ENCODE results near the gene TRUB2. TPM values are rescaled to one million over a fixed set of nuclear protein-coding genes. Genes with fewer than 3 reads are reported as not detected.

TRUB2 gene
- total and polyA plus RNA-seq, 2 donors (not counting 1 experiment from before 2014, with no cell fraction given) = 7.6 to 21.5 TPM

GRCh38 chr9:128265348-128265847 is 56.8 kb downstream of the TRUB2 start:
- WGBS (ENCODE audit: insufficient coverage) = 94% methylated on average over 10 of the region's 10 CpGs
- CTCF ChIA-PET = no interaction called here
- intact Hi-C loops (cut with micrococcal nuclease) = no loop called here
- Histone ChIP-seq H3K27me3 (replicated peaks in 1 of 4; ENCODE audit: control extremely low read depth in 1 of 4, control insufficient read depth in 3 of 4, insufficient read depth in 4 of 4, low read length in 3 of 4) (no peaks in the 10 kb centered on the region), H3K4me2 (replicated peaks; ENCODE audit: low read depth, low read length, poor library complexity, severe bottlenecking) (no peak overlapping the region), H2AFZ (ENCODE audit: insufficient read depth, low read depth, low read length, poor library complexity, severe bottlenecking) (no peak overlapping the region), H3K27ac (ENCODE audit: low read length in 2 of 2) (no peak overlapping the region), H4K20me1 (ENCODE audit: control insufficient read depth, insufficient read depth, low read length, poor library complexity, severe bottlenecking) (no peaks in the 10 kb centered on the region), H3K9ac (ENCODE audit: low read length) (no peak overlapping the region), H3K4me3 (ENCODE audit: control extremely low read depth in 1 of 5, extremely low read depth in 1 of 5, insufficient read depth in 1 of 5, low read depth in 2 of 5, low read length in 4 of 5) (no peak overlapping the region), H3K36me3 (replicated peaks in 1 of 2; ENCODE audit: control extremely low read depth in 1 of 2, control insufficient read depth in 1 of 2, extremely low read depth in 1 of 2, insufficient read depth in 2 of 2, low read length in 1 of 2) (peaks cover 0 to 42% of the 10 kb centered on the region in 2 experiments), H3K4me1 (ENCODE audit: control insufficient read depth in 2 of 2, insufficient read depth in 2 of 2, low read length in 2 of 2) (no peaks in the 10 kb centered on the region), H3K79me2 (ENCODE audit: control insufficient read depth, insufficient read depth, low read length) (no peaks in the 10 kb centered on the region), H3K9me3 (ENCODE audit: control extremely low read depth in 1 of 3, control insufficient read depth in 2 of 3, insufficient read depth in 1 of 3, low read length in 2 of 3) (no peaks in the 10 kb centered on the region)
- no peak for ATAC-seq (ENCODE audit: low read depth)
- no peaks in the 10 kb centered on the region for H3K9me3 Mint-ChIP-seq (ENCODE audit: insufficient read depth)
- POLR2A ChIA-PET = no interaction called here
- no peaks in the 10 kb centered on the region for H3K4me1 Mint-ChIP-seq
- no peaks in the 10 kb centered on the region for H3K27me3 Mint-ChIP-seq
- no peak for DNase-seq
- TF ChIP-seq EZH2 (IDR thresholded peaks at IDR 0.05; ENCODE audit: borderline replicate concordance, insufficient read depth, low read depth, low read length, poor library complexity, severe bottlenecking) (no peak), CTCF (IDR thresholded peaks at IDR 0.05) (no peak)
- H3K27ac Mint-ChIP-seq = no peak overlapping the region
- no peak overlapping the region for H3K4me3 Mint-ChIP-seq

- Histone ChIP-seq H2AFZ (ENCODE audit: insufficient read depth, low read depth, low read length, poor library complexity, severe bottlenecking) (no peak overlapping the region), H3K4me3 (ENCODE audit: control extremely low read depth in 1 of 5, extremely low read depth in 1 of 5, insufficient read depth in 1 of 5, low read depth in 2 of 5, low read length in 4 of 5) (no peak overlapping the region), H3K4me2 (replicated peaks; ENCODE audit: low read depth, low read length, poor library complexity, severe bottlenecking) (no peak overlapping the region), H3K27ac (ENCODE audit: low read length in 2 of 2) (no peak overlapping the region), H3K9me3 (ENCODE audit: control extremely low read depth in 1 of 3, control insufficient read depth in 2 of 3, insufficient read depth in 1 of 3, low read length in 2 of 3) (no peaks in the 10 kb centered on the region), H3K4me1 (ENCODE audit: control insufficient read depth in 2 of 2, insufficient read depth in 2 of 2, low read length in 2 of 2) (no peaks in the 10 kb centered on the region), H4K20me1 (ENCODE audit: control insufficient read depth, insufficient read depth, low read length, poor library complexity, severe bottlenecking) (no peaks in the 10 kb centered on the region), H3K9ac (ENCODE audit: low read length) (no peak overlapping the region), H3K27me3 (replicated peaks in 1 of 4; ENCODE audit: control extremely low read depth in 1 of 4, control insufficient read depth in 3 of 4, insufficient read depth in 4 of 4, low read length in 3 of 4) (no peaks in the 10 kb centered on the region), H3K79me2 (ENCODE audit: control insufficient read depth, insufficient read depth, low read length) (no peaks in the 10 kb centered on the region), H3K36me3 (replicated peaks in 1 of 2; ENCODE audit: control extremely low read depth in 1 of 2, control insufficient read depth in 1 of 2, extremely low read depth in 1 of 2, insufficient read depth in 2 of 2, low read length in 1 of 2) (peaks cover 0 to 55% of the 10 kb centered on the region in 2 experiments)
- DNase-seq (no peak), ATAC-seq (ENCODE audit: low read depth) (no peak)
- 100% methylated on average over 2 of the region's 4 CpGs for WGBS (ENCODE audit: insufficient coverage)
- intact Hi-C loops (cut with micrococcal nuclease) = no loop called here
- H3K9me3 Mint-ChIP-seq (ENCODE audit: insufficient read depth) = no peaks in the 10 kb centered on the region
- ChIA-PET CTCF (no interaction called here), POLR2A (no interaction called here)
- no peaks in the 10 kb centered on the region for H3K4me1 Mint-ChIP-seq
- H3K4me3 Mint-ChIP-seq = no peak overlapping the region
- no peaks in the 10 kb centered on the region for H3K27me3 Mint-ChIP-seq
- H3K27ac Mint-ChIP-seq = no peak overlapping the region
- TF ChIP-seq CTCF (IDR thresholded peaks at IDR 0.05) = no peak
- no peak for TF ChIP-seq EZH2 (IDR thresholded peaks at IDR 0.05; ENCODE audit: borderline replicate concordance, insufficient read depth, low read depth, low read length, poor library complexity, severe bottlenecking)
These were observed 59.6 kb downstream of the TRUB2 start for GRCh38 chr9:128262687-128263086.

Data from B cell (primary cell).